SK-N-SH treated with all-trans-retinoic acid at 6 μM for 48 hours (cell line): ENCODE results near the gene CHPF2.

Source experiments
- BACH2 ChIP-seq: fragments of 250-450 bp; sonication (Bioruptor Pico); IDR thresholded peaks from 2 replicates; pipeline ENCODE4 v1.9.0; 2021; ENCODE audit warnings: mild to moderate bottlenecking, borderline replicate concordance
- PATZ1 ChIP-seq: fragments of 250-450 bp; sonication (Bioruptor Pico); IDR thresholded peaks from 2 replicates; pipeline ENCODE4 v1.8.0; 2020; ENCODE audit warnings: mild to moderate bottlenecking, moderate library complexity, borderline replicate concordance
- TCF4 ChIP-seq: fragments of 250-450 bp; sonication (Bioruptor Pico); IDR thresholded peaks from 2 replicates; pipeline ENCODE4 v1.8.0; 2021; ENCODE audit warnings: mild to moderate bottlenecking, moderate library complexity, borderline replicate concordance

GRCh38 chr7:151286148-151286547, 53.9 kb downstream of the CHPF2 start:
- no peak for TF ChIP-seq PATZ1 (CRISPR knock-in tag)
- no peak for TF ChIP-seq BACH2 (CRISPR knock-in tag)
- no peak for TF ChIP-seq TCF4 (CRISPR knock-in tag)
